Panc1 (cell line): Measurements from ENCODE around the gene NOXA1. TPM values are rescaled to one million over a fixed set of nuclear protein-coding genes. Genes with fewer than 3 reads are reported as not detected.

ENCODE experiments used
- ATAC-seq: fragments of 200-7000 bp; cut with Tn5 transposase; 2 replicates; pipeline ENCODE4 v1.9.1; 2020; ENCODE audit warnings: mild to moderate bottlenecking, moderate library complexity
- BruUV-seq: library from RNA; stranded (reverse); fragments of 400-500 nt; replicated peaks from 2 replicates; lab custom pipeline; 2021; lab: Mats Ljungman, UMichigan
- CTCF ChIA-PET: fragments of 300-600 bp; sonication (Branson Sonifier 250); formaldehyde crosslinking; loops from one replicate; lab custom pipeline; 2022; ENCODE audit warnings: antibody characterized with exemption; lab: Charles Lee
- POLR2A ChIA-PET: fragments of 300-600 bp; sonication (Branson Sonifier 250); formaldehyde crosslinking; loops from one replicate; lab custom pipeline; 2022; ENCODE audit warnings: antibody characterized with exemption; lab: Charles Lee
- DNase-seq: peaks from one replicate; pipeline ENCODE4 v3.0.0-alpha.2; 2010; ENCODE audit warnings: low read depth, low spot score
- H3K27ac ChIP-seq: 2 replicates; pipeline ENCODE4 v1.5.1; 2011; ENCODE audit warnings: mild to moderate bottlenecking, low read length, inconsistent platforms
- H3K27me3 ChIP-seq: fragments of 200-500 bp; sonication (Bioruptor generic); 2 replicates; pipeline ENCODE4 v1.6.0; 2014; ENCODE audit warnings: low read length, inconsistent platforms; ENCODE audit not compliant: control insufficient read depth, insufficient read depth
- H3K36me3 ChIP-seq: fragments of 200-500 bp; sonication (Bioruptor generic); 2 replicates; pipeline ENCODE4 v1.5.1; 2014; ENCODE audit warnings: inconsistent platforms, mild to moderate bottlenecking, low read length, moderate library complexity; ENCODE audit not compliant: control insufficient read depth, insufficient read depth
- H3K4me1 ChIP-seq: 2 replicates; pipeline ENCODE4 v1.5.1; 2011; ENCODE audit warnings: inconsistent platforms, mild to moderate bottlenecking, low read length, moderate library complexity; ENCODE audit not compliant: control insufficient read depth, insufficient read depth
- H3K4me3 ChIP-seq, 2 experiments: 2 replicates each; pipeline ENCODE4 v1.5.1; 2011 to 2012; ENCODE audit warnings: low read depth in 2 of 2, low read length in 2 of 2, mild to moderate bottlenecking in 2 of 2, inconsistent platforms in 1 of 2, moderate library complexity in 1 of 2
- H3K9me3 ChIP-seq: fragments of 200-500 bp; sonication (Bioruptor generic); 2 replicates; pipeline ENCODE4 v1.5.1; 2014; ENCODE audit warnings: low read depth, mild to moderate bottlenecking, inconsistent platforms, low read length, moderate library complexity; ENCODE audit not compliant: control insufficient read depth, insufficient read depth
- POLR2AphosphoS5 ChIP-seq: IDR thresholded peaks from 2 replicates; pipeline ENCODE4 v1.6.1; 2012; ENCODE audit warnings: mild to moderate bottlenecking, low read depth, low read length, moderate library complexity
- SIN3A ChIP-seq: IDR thresholded peaks from 2 replicates; pipeline ENCODE4 v1.6.1; 2012; ENCODE audit warnings: low read depth, mild to moderate bottlenecking, low read length, moderate library complexity, borderline replicate concordance; ENCODE audit not compliant: insufficient read depth
- TCF7L2 ChIP-seq: IDR thresholded peaks from 2 replicates; pipeline ENCODE4 v1.6.1; 2011; ENCODE audit warnings: mild to moderate bottlenecking, low read depth, low read length, inconsistent platforms
- in situ Hi-C: cut with HindIII; loops from 2 replicates; pipeline ENCODE4 v1.10.0; 2016; ENCODE audit warnings: low sequenced_read_pairs, low pct_unique_long_range_greater_than_20kb
- intact Hi-C: fragments of 100-400 bp; cut with micrococcal nuclease; formaldehyde crosslinking; loops from one replicate; pipeline ENCODE4 v1.10.0; 2022; ENCODE audit not compliant: unreplicated experiment
- total RNA-seq: library from RNA; stranded (reverse); gene quantifications from one replicate; pipeline ENCODE4 v1.2.1, GENCODE V29; 2021; ENCODE audit not compliant: unreplicated experiment
- TF ChIP-seq, protein P1 (sequence below): fragments of 450-650 bp; IDR thresholded peaks from 2 replicates; pipeline ENCODE4 v1.5.1; 2017; ENCODE audit warnings: mild to moderate bottlenecking
- TF ChIP-seq, protein P2 (sequence below), 2 experiments: IDR thresholded peaks; 2 replicates each; pipeline ENCODE4 v1.6.1; 2011 to 2012; ENCODE audit warnings: low read depth in 2 of 2, control low read depth in 1 of 2, low read length in 1 of 2, mild to moderate bottlenecking in 1 of 2, moderate library complexity in 1 of 2; ENCODE audit not compliant: insufficient read depth in 1 of 2

NOXA1 gene
- total RNA-seq, 1 experiment from 2014 or later, result 3.7 TPM

DNA sequence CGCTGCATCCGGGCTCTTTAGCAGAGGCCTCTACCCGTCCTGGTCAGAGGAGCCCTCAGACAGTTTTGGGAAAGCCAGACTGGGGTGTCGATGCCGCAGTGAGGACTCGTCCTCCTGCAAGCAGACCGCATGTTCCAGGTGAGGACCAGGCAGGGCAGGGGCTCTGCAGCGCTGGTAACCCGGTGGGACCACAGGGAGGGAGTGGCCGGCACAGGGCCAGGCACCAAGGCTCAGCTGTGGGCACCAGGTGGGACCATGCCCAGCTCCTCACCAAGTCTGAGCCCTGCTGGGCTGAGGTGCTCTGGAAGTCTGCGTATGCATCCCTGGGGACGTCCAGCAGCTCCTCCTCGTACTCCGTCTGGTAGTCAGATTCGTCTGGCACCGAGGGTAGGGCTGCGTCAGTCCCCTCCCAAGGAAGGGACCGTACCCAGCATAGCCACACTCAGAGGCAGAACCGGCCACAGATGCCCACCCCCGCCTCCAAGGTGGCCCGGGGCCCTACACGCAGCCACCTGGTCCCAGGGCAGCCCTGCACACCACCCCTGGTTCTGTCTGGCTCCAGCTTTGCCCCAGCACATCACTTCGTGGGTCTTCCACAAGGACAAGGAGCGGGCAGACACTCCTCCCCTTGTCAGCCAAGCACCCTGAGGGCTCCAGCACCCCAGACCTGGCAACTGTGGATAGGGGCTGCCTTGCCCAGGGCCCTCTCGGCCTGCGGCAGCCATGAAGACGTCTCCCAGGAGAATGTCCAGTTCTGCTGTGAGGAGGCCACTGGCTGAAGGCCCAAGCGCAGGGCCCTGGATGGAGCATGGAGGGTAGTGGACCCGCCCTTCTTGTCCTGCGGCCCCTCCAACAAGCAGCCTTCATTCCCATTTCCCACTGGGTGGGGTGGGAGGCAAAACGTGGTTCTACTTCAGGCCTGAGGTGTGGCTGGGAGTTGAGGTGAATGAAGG is 37.4 kb downstream of the NOXA1 start:
- in situ Hi-C loops, result no loop called here
- ChIA-PET CTCF (no interaction called here), POLR2A (no interaction called here)
- no peaks in the 10 kb centered on the region for H3K9me3 ChIP-seq
- no peak for ATAC-seq
- DNase-seq, result no peak
- H3K27ac ChIP-seq, result no peak overlapping the region
- H3K4me3 ChIP-seq, result no peak overlapping the region
- no peaks in the 10 kb centered on the region; the same call in 1 of the 2 replicates for H3K36me3 ChIP-seq
- BruUV-seq, result no TSS peak
- H3K27me3 ChIP-seq, result no peaks in the 10 kb centered on the region
- intact Hi-C loops, result no loop called here
- TF ChIP-seq TCF7L2 (no peak), SIN3A (no peak), POLR2AphosphoS5 (no peak)
- TF ChIP-seq, protein P1, sequence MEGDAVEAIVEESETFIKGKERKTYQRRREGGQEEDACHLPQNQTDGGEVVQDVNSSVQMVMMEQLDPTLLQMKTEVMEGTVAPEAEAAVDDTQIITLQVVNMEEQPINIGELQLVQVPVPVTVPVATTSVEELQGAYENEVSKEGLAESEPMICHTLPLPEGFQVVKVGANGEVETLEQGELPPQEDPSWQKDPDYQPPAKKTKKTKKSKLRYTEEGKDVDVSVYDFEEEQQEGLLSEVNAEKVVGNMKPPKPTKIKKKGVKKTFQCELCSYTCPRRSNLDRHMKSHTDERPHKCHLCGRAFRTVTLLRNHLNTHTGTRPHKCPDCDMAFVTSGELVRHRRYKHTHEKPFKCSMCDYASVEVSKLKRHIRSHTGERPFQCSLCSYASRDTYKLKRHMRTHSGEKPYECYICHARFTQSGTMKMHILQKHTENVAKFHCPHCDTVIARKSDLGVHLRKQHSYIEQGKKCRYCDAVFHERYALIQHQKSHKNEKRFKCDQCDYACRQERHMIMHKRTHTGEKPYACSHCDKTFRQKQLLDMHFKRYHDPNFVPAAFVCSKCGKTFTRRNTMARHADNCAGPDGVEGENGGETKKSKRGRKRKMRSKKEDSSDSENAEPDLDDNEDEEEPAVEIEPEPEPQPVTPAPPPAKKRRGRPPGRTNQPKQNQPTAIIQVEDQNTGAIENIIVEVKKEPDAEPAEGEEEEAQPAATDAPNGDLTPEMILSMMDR, result no peak
- TF ChIP-seq, protein P2, sequence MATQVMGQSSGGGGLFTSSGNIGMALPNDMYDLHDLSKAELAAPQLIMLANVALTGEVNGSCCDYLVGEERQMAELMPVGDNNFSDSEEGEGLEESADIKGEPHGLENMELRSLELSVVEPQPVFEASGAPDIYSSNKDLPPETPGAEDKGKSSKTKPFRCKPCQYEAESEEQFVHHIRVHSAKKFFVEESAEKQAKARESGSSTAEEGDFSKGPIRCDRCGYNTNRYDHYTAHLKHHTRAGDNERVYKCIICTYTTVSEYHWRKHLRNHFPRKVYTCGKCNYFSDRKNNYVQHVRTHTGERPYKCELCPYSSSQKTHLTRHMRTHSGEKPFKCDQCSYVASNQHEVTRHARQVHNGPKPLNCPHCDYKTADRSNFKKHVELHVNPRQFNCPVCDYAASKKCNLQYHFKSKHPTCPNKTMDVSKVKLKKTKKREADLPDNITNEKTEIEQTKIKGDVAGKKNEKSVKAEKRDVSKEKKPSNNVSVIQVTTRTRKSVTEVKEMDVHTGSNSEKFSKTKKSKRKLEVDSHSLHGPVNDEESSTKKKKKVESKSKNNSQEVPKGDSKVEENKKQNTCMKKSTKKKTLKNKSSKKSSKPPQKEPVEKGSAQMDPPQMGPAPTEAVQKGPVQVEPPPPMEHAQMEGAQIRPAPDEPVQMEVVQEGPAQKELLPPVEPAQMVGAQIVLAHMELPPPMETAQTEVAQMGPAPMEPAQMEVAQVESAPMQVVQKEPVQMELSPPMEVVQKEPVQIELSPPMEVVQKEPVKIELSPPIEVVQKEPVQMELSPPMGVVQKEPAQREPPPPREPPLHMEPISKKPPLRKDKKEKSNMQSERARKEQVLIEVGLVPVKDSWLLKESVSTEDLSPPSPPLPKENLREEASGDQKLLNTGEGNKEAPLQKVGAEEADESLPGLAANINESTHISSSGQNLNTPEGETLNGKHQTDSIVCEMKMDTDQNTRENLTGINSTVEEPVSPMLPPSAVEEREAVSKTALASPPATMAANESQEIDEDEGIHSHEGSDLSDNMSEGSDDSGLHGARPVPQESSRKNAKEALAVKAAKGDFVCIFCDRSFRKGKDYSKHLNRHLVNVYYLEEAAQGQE (IDR thresholded peaks at IDR 0.05; ENCODE audit: insufficient read depth in 1 of 2, low read depth in 2 of 2, low read length in 1 of 2), result no peak
- peaks cover 20% of the 10 kb centered on the region for H3K4me1 ChIP-seq

DNA sequence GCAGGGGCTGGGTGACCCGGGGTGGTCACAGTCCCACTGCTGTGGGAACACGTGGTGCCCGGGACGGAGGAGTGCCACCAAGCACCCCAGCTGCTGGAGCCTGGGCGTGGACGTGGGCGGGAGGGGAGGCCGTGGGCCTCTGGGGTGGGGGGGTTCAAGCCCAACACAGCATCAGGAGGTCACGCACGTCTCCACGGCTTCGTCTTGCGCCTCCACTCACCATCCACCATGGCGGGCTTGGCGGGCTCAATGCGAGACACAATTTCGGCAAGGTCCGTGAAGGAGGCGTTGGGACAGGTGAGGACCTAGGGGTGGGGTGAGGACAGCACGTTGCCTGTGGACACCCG is 38.1 kb downstream of the NOXA1 start:
- POLR2A ChIA-PET, result no interaction called here
- H3K27ac ChIP-seq, result no peak overlapping the region
- no peak for ATAC-seq
- H3K4me3 ChIP-seq, result no peak overlapping the region
- no peak for DNase-seq
- in situ Hi-C loops (no loop called here), intact Hi-C loops (no loop called here)
- CTCF ChIA-PET, result no interaction called here
- H3K36me3 ChIP-seq, result no peaks in the 10 kb centered on the region; the same call in 1 of the 2 replicates
- no peaks in the 10 kb centered on the region for H3K27me3 ChIP-seq
- TF ChIP-seq, protein P1, result no peak
- TF ChIP-seq TCF7L2 (no peak), SIN3A (no peak), POLR2AphosphoS5 (no peak)
- TF ChIP-seq, protein P2 (IDR thresholded peaks at IDR 0.05; ENCODE audit: insufficient read depth in 1 of 2, low read depth in 2 of 2, low read length in 1 of 2), result no peak
- peaks cover 15% of the 10 kb centered on the region for H3K4me1 ChIP-seq
- no peaks in the 10 kb centered on the region for H3K9me3 ChIP-seq
- no TSS peak for BruUV-seq
